ENCODE data around the gene CAMKK2.

The CAMKK2 gene

GRCh38 chr12:121296618-121297434 lies at the start of gene CAMKK2:
Gene CAMKK2, minus strand, starts transcription at chr12:121296709. Its CDS starts 22,183 bp downstream, at chr12:121274526.
- H3K27me3 ChIP-seq (replicated peaks; ENCODE audit: control insufficient read depth, insufficient read depth, low read length): no peaks in the 10 kb centered on the region
- DNase-seq (ENCODE audit: extremely low read depth, insufficient read length): peak; percentile 92
- no peaks in the 10 kb centered on the region for H3K36me3 ChIP-seq (ENCODE audit: control insufficient read depth, insufficient read depth, low read length)
- TF ChIP-seq, protein P1, sequence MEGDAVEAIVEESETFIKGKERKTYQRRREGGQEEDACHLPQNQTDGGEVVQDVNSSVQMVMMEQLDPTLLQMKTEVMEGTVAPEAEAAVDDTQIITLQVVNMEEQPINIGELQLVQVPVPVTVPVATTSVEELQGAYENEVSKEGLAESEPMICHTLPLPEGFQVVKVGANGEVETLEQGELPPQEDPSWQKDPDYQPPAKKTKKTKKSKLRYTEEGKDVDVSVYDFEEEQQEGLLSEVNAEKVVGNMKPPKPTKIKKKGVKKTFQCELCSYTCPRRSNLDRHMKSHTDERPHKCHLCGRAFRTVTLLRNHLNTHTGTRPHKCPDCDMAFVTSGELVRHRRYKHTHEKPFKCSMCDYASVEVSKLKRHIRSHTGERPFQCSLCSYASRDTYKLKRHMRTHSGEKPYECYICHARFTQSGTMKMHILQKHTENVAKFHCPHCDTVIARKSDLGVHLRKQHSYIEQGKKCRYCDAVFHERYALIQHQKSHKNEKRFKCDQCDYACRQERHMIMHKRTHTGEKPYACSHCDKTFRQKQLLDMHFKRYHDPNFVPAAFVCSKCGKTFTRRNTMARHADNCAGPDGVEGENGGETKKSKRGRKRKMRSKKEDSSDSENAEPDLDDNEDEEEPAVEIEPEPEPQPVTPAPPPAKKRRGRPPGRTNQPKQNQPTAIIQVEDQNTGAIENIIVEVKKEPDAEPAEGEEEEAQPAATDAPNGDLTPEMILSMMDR (IDR thresholded peaks at IDR 0.05; ENCODE audit: insufficient read depth, low read length, poor library complexity, severe bottlenecking): no peak
- peak within 1 kb of the TSS; percentile 85 for H3K4me3 ChIP-seq (replicated peaks; ENCODE audit: low read depth, low read length)

DNA sequence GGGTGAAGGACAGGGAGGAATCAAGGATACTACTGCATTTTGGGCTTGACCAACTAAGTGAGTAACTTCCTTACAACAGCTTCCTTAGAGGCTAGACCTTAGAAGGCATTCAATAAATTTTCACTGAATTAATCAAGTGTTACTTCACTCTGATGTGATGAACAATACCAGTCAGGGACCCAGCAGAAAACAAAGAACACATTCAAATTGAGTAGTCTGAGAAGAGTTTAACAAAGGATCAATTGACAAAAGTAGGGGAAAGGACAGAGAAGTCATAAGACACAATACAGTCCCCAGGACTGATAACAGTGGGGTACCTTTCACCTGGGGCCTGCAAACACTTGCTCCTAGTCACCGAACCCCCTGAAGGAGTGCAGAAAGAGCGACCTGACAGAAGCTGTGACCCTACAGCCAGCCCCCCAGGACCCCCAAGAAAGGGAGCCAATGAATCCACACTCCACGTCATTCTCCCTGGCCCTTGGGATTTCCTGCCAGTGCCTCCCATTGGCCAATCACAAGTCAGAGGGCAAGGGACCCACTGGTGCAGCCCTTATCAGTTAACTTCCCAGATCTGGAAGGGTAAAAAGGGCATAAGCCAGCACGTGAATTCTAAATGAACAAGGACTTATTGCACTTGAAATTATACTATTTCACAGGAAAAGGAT lies 48.8 kb upstream of the CAMKK2 start:
- Histone ChIP-seq H3K27me3 (replicated peaks; ENCODE audit: control insufficient read depth, insufficient read depth, low read length) (no peaks in the 10 kb centered on the region), H3K36me3 (ENCODE audit: control insufficient read depth, insufficient read depth, low read length) (peaks cover 12% of the 10 kb centered on the region), H3K4me3 (replicated peaks; ENCODE audit: low read depth, low read length) (no peak overlapping the region)
- TF ChIP-seq, protein P1 (IDR thresholded peaks at IDR 0.05; ENCODE audit: insufficient read depth, low read length, poor library complexity, severe bottlenecking): no peak
- DNase-seq (ENCODE audit: extremely low read depth, insufficient read length): no peak

DNA sequence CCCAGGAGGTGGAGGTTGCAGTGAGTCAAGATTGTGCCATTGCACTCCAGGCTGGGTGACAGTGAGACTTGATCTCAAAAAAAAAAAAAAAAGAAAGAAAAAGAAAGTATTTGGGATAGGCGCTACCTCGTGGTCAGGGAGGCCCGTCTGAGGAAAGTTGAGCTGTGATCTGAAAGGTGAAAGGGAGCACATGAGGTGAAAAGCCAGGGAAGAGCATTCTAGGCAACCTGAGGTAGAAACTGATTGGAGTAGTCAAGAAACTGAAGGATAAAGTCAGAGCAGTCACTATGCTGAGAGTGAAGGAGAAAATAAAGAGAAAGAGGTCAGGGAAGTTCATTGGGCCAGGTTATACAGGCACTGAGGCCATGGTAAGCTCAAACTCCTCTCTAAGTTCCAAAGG lies 48.0 kb upstream of the CAMKK2 start:
- no peak overlapping the region for H3K4me3 ChIP-seq (replicated peaks; ENCODE audit: low read depth, low read length)
- peaks cover 12% of the 10 kb centered on the region for H3K36me3 ChIP-seq (ENCODE audit: control insufficient read depth, insufficient read depth, low read length)
- TF ChIP-seq, protein P1 (IDR thresholded peaks at IDR 0.05; ENCODE audit: insufficient read depth, low read length, poor library complexity, severe bottlenecking): no peak
- no peak for DNase-seq (ENCODE audit: extremely low read depth, insufficient read length)
- H3K27me3 ChIP-seq (replicated peaks; ENCODE audit: control insufficient read depth, insufficient read depth, low read length): no peaks in the 10 kb centered on the region

DNA sequence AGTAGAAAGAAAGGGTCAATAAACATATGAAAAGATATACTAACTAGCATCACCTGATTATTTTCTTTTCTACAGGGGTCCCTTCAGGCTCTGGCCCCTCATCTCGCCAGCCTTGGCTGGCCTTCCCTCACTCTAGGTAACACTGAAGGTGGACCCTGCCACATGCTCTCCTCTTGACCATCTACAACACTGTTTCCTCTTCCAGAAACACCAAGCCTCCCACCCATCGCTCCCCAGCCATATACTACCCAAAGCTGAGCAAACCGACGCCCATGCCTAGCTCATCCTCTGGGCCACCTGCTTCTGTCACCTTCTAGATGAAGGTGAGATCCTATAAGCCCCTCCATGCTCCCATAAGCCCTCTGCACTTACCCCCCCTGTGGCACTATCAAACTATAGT lies 40.9 kb upstream of the CAMKK2 start:
- no peak overlapping the region for H3K4me3 ChIP-seq (replicated peaks; ENCODE audit: low read depth, low read length)
- H3K36me3 ChIP-seq (ENCODE audit: control insufficient read depth, insufficient read depth, low read length): peaks cover 11% of the 10 kb centered on the region
- DNase-seq (ENCODE audit: extremely low read depth, insufficient read length): no peak
- no peaks in the 10 kb centered on the region for H3K27me3 ChIP-seq (replicated peaks; ENCODE audit: control insufficient read depth, insufficient read depth, low read length)
- TF ChIP-seq, protein P1 (IDR thresholded peaks at IDR 0.05; ENCODE audit: insufficient read depth, low read length, poor library complexity, severe bottlenecking): no peak

- DNase-seq (ENCODE audit: extremely low read depth, insufficient read length): peak; percentile 22
- TF ChIP-seq, protein P1 (IDR thresholded peaks at IDR 0.05; ENCODE audit: insufficient read depth, low read length, poor library complexity, severe bottlenecking): peak; percentile 85
- H3K27me3 ChIP-seq (replicated peaks; ENCODE audit: control insufficient read depth, insufficient read depth, low read length): no peaks in the 10 kb centered on the region
- H3K36me3 ChIP-seq (ENCODE audit: control insufficient read depth, insufficient read depth, low read length): peaks cover 17% of the 10 kb centered on the region
- H3K4me3 ChIP-seq (replicated peaks; ENCODE audit: low read depth, low read length): no peak overlapping the region
Observed at GRCh38 chr12:121334513-121335343, 38.2 kb upstream of the CAMKK2 start.
